Right lung (tissue), 10 donors: Measurements from ENCODE around the gene CCL20. TPM values are rescaled to one million over a fixed set of nuclear protein-coding genes. Genes with fewer than 3 reads are reported as not detected.
"Not testable (repeated sequence)": the region's sequence is repeated elsewhere in the genome, so short reads cannot be mapped to it uniquely, and the experiment has no call there.

ENCODE experiments used
- DNase-seq, 2 donors: peaks; one replicate each; pipeline ENCODE4 v3.0.0-alpha.2; 2013
- long read RNA-seq, 8 donors: transcript quantifications; one replicate each; lab custom pipeline, GENCODE V29; 2026
- polyA plus RNA-seq, 5 donors: library from polyadenylated mRNA; unstranded; fragments of 120-200 nt; gene quantifications; one replicate each; pipeline versions ENCODE4 v1.2.1 to v1.2.3, GENCODE V29; 2013; ENCODE audit warnings: inconsistent platforms in 1 of 5, low replicate concordance in 1 of 5; ENCODE audit not compliant: insufficient read length in 5 of 5, insufficient read depth in 1 of 5

CCL20 gene
- 1 to 10 TPM in 2 of 5 donors, under 1 TPM in 3; 0.31 to 1.4 (median 0.59) TPM for polyA plus RNA-seq
- long read RNA-seq, donor 1 = 0 reads
- long read RNA-seq, donor 2 = 0 reads
- long read RNA-seq, donor 3 = 0 reads
- long read RNA-seq, donor 4, partial matches to known transcripts = 0 of 1 reads
- long read RNA-seq, donor 4, other reads (novel, unspliced or antisense) = 0 of 1 reads
- long read RNA-seq, donor 5, partial matches to known transcripts = 0 of 1 reads
- long read RNA-seq, donor 5, other reads (novel, unspliced or antisense) = 0 of 1 reads
- long read RNA-seq, donor 6, partial matches to known transcripts = 0 of 1 reads
- long read RNA-seq, donor 6, other reads (novel, unspliced or antisense) = 0 of 1 reads
- long read RNA-seq, donor 7 = 0 reads
- long read RNA-seq, donor 8 = 0 reads

GRCh38 chr2:227813562-227814353 is at the start of gene CCL20:
TSS of gene CCL20 (plus strand) at chr2:227813842. CDS start at chr2:227813912, 70 bp downstream.
- DNase-seq = no peak

GRCh38 chr2:227765788-227766372 is 47.8 kb upstream of the CCL20 start:
- no peak for DNase-seq

GRCh38 chr2:227766373-227766883 is 47.2 kb upstream of the CCL20 start:
- DNase-seq = peak; percentile 56 to 75

GRCh38 chr2:227767830-227768229 is 45.8 kb upstream of the CCL20 start:
- no peak for DNase-seq

GRCh38 chr2:227772197-227772661 is 41.4 kb upstream of the CCL20 start:
- no peak for DNase-seq

- no peak for DNase-seq
Measured at GRCh38 chr2:227772932-227773331, 40.7 kb upstream of the CCL20 start.

- no peak for DNase-seq
Measured at GRCh38 chr2:227774011-227774624, 39.5 kb upstream of the CCL20 start.

- DNase-seq = no peak
Measured at GRCh38 chr2:227774895-227775842, 38.5 kb upstream of the CCL20 start.

- no peak for DNase-seq
Measured at GRCh38 chr2:227780981-227781615, 32.5 kb upstream of the CCL20 start.

- no peak for DNase-seq
Measured at GRCh38 chr2:227781841-227782240, 31.8 kb upstream of the CCL20 start.

- DNase-seq = no peak
Measured at GRCh38 chr2:227782804-227783203, 30.8 kb upstream of the CCL20 start.

GRCh38 chr2:227783404-227784138 is 30.1 kb upstream of the CCL20 start:
- DNase-seq = no peak

- DNase-seq = no peak
Measured at GRCh38 chr2:227785293-227785692, 28.3 kb upstream of the CCL20 start.

GRCh38 chr2:227788561-227789018 is 25.1 kb upstream of the CCL20 start:
- DNase-seq = no peak

- DNase-seq = no peak
Measured at GRCh38 chr2:227789803-227790202, 23.8 kb upstream of the CCL20 start.

GRCh38 chr2:227793148-227793712 is 20.4 kb upstream of the CCL20 start:
- DNase-seq = no peak

- peak; percentile 31 to 42 for DNase-seq
Measured at GRCh38 chr2:227796045-227796711, 17.5 kb upstream of the CCL20 start.

- DNase-seq = not testable (repeated sequence)
Measured at GRCh38 chr2:227796768-227797167, 16.9 kb upstream of the CCL20 start.
